AG04449 (cell line): ENCODE measurements around the gene COX7A2L.

Experiments used
- CTCF ChIA-PET: fragments of 350-600 bp; formaldehyde crosslinking; extraction: SDS; loops from one replicate; lab custom pipeline; 2021; ENCODE audit warnings: antibody characterized with exemption; lab: Yijun Ruan, JAX
- POLR2A ChIA-PET: fragments of 400-600, 350-600 bp; formaldehyde crosslinking; extraction: SDS; loops from one replicate; lab custom pipeline; 2020; ENCODE audit warnings: antibody characterized with exemption, inconsistent platforms; lab: Yijun Ruan, JAX
- DNase-seq: peaks from one replicate; pipeline ENCODE4 v3.0.0-alpha.2; 2010; ENCODE audit warnings: low read depth, low spot score
- H3K4me3 ChIP-seq: 2 replicates; pipeline ENCODE4 v1.5.1; 2011; ENCODE audit warnings: low read depth, mild to moderate bottlenecking, control low read depth, low read length
- CTCF ChIP-seq: IDR thresholded peaks from one replicate; pipeline ENCODE4 v1.5.1; 2011; ENCODE audit warnings: mild to moderate bottlenecking, moderate library complexity, low read length, control low read depth, inconsistent platforms; ENCODE audit not compliant: insufficient read depth; ENCODE audit errors: missing control alignments

The COX7A2L gene

GRCh38 chr2:42332575-42332974 is 28.4 kb downstream of the COX7A2L start:
- ChIA-PET CTCF (interaction anchor here (0.7 to 1.3 kb wide), 3 partner anchors 8 to 237 kb away, joined by 3 to 4 read pairs (median 3); no protein-coding TSS in a partner anchor), POLR2A (interaction anchor here (0.6 kb wide), 1 partner anchor 170 kb away, joined by 3 read pairs; no protein-coding TSS in a partner anchor)

GRCh38 chr2:42331569-42332284 is 29.3 kb downstream of the COX7A2L start:
- POLR2A ChIA-PET = interaction anchor here (0.6 kb wide), 1 partner anchor 169 kb away, joined by 3 read pairs; no protein-coding TSS in a partner anchor
- CTCF ChIA-PET = interaction anchor here (0.7 to 6.6 kb wide), 7 partner anchors 8 to 478 kb away, joined by 3 to 160 read pairs (median 3); no protein-coding TSS in a partner anchor
- DNase-seq = no peak
- no peak overlapping the region for H3K4me3 ChIP-seq
- no peak for TF ChIP-seq CTCF

More at GRCh38 chr2:42332575-42332974, 28.4 kb downstream of the COX7A2L start:
- H3K4me3 ChIP-seq = no peak overlapping the region
- TF ChIP-seq CTCF = no peak
- DNase-seq = no peak

- TF ChIP-seq CTCF = no peak
- H3K4me3 ChIP-seq = no peak overlapping the region
- DNase-seq = no peak
- ChIA-PET CTCF (interaction anchor here (1.0 to 6.6 kb wide), 15 partner anchors 12 to 476 kb away, joined by 3 to 160 read pairs (median 5); no protein-coding TSS in a partner anchor), POLR2A (no interaction called here)
Measured at GRCh38 chr2:42329736-42330135, 31.3 kb downstream of the COX7A2L start.

- ChIA-PET POLR2A (no interaction called here), CTCF (interaction anchor here (0.6 to 6.6 kb wide), 32 partner anchors 9 to 478 kb away, joined by 3 to 160 read pairs (median 4); no protein-coding TSS in a partner anchor)
- DNase-seq = no peak
- no peak overlapping the region for H3K4me3 ChIP-seq
- no peak for TF ChIP-seq CTCF
Measured at GRCh38 chr2:42328923-42329322, 32.1 kb downstream of the COX7A2L start.

DNA sequence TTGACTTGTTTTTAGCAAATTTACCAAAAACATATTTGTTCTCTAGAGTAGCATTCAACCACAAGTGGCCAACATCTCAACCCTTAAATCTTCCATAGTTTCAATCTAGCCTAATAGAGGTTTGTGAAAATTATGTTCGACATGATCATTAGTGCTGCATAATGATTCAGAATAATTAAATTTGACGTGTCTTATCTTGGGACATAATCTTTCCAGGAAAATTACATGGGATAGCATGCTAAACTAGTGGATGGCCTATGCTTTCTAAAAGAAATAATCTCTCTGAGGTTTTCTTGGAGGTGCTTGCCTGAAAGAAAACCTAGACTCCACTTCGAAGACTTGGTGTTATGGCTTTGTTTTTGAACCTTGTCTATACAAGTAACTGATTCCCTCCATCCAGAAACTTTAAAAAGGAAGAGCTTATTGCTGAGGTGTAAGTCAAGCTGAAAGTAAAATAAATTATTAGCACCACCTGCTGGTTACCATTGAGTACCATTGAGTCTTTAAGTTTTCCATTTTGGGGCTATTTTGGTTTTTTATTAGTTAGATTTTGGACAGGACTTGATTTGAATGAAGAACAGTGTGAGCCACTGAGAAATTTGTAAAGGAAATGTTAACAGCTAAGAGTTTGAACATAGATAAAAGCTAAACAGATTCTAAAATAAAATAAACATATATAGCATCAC is 32.7 kb downstream of the COX7A2L start:
- ChIA-PET POLR2A (no interaction called here), CTCF (interaction anchor here (0.6 to 6.6 kb wide), 32 partner anchors 8 to 477 kb away, joined by 3 to 160 read pairs (median 4); no protein-coding TSS in a partner anchor)
- TF ChIP-seq CTCF = peak; percentile 8
- no peak overlapping the region for H3K4me3 ChIP-seq
- DNase-seq = no peak
